Hepatocyte (in vitro differentiated cells): ENCODE results near the gene GCG. TPM values are rescaled to one million over a fixed set of nuclear protein-coding genes. Genes with fewer than 3 reads are reported as not detected.

Experiments used
- DNase-seq: peaks from one replicate; pipeline ENCODE4 v3.0.0-alpha.2; 2016; ENCODE audit warnings: low spot score
- H2AFZ ChIP-seq: fragments of 200-600 bp; sonication (generic); 2 replicates; pipeline ENCODE4 v1.6.0; 2016; ENCODE audit warnings: antibody characterized with exemption, mild to moderate bottlenecking
- H3K27ac ChIP-seq: fragments of 200-600 bp; sonication (generic); 2 replicates; pipeline ENCODE4 v1.5.1; 2016; ENCODE audit warnings: mild to moderate bottlenecking
- H3K27me3 ChIP-seq: fragments of 200-600 bp; sonication (generic); 2 replicates; pipeline ENCODE4 v1.6.1; 2016
- H3K36me3 ChIP-seq: fragments of 200-600 bp; sonication (generic); replicated peaks from 2 replicates; pipeline ENCODE4 v1.5.1; 2016; ENCODE audit warnings: low read depth; ENCODE audit not compliant: insufficient read depth
- H3K4me1 ChIP-seq: fragments of 200-600 bp; sonication (generic); 2 replicates; pipeline ENCODE4 v1.5.1; 2016; ENCODE audit warnings: mild to moderate bottlenecking, moderate library complexity; ENCODE audit not compliant: insufficient read depth
- H3K4me2 ChIP-seq: fragments of 200-600 bp; sonication (generic); 2 replicates; pipeline ENCODE4 v1.6.0; 2016
- H3K4me3 ChIP-seq: fragments of 200-600 bp; sonication (generic); 2 replicates; pipeline ENCODE4 v1.5.1; 2016; ENCODE audit warnings: mild to moderate bottlenecking
- H3K79me2 ChIP-seq: fragments of 200-600 bp; sonication (generic); 2 replicates; pipeline ENCODE4 v1.6.0; 2017; ENCODE audit warnings: mild to moderate bottlenecking
- H3K9me2 ChIP-seq: fragments of 200-600 bp; sonication (generic); replicated peaks from 2 replicates; pipeline ENCODE4 v1.6.0; 2017; ENCODE audit warnings: mild to moderate bottlenecking; ENCODE audit not compliant: insufficient read depth
- H3K9me3 ChIP-seq: fragments of 200-600 bp; sonication (generic); 2 replicates; pipeline ENCODE4 v1.5.1; 2016; ENCODE audit warnings: low read depth, mild to moderate bottlenecking
- H4K20me1 ChIP-seq: fragments of 200-600 bp; sonication (generic); 2 replicates; pipeline ENCODE4 v1.6.0; 2016; ENCODE audit warnings: mild to moderate bottlenecking; ENCODE audit not compliant: insufficient read depth, poor library complexity, severe bottlenecking
- CTCF ChIP-seq: fragments of 200-600 bp; sonication (generic); IDR thresholded peaks from 2 replicates; pipeline ENCODE4 v1.5.1; 2016; ENCODE audit warnings: antibody characterized with exemption, mild to moderate bottlenecking; ENCODE audit not compliant: poor library complexity
- EZH2 ChIP-seq: fragments of 200-600 bp; sonication (generic); IDR thresholded peaks from 2 replicates; pipeline ENCODE4 v1.6.1; 2016; ENCODE audit warnings: antibody characterized with exemption, mild to moderate bottlenecking, borderline replicate concordance
- EZH2phosphoT487 ChIP-seq: fragments of 200-600 bp; sonication (generic); IDR thresholded peaks from one replicate; pipeline ENCODE4 v1.6.1; 2018; ENCODE audit warnings: antibody characterized with exemption, mild to moderate bottlenecking, low read depth, moderate library complexity; ENCODE audit not compliant: unreplicated experiment, severe bottlenecking
- WGBS: methylation state at CpG from one replicate; pipeline ENCODE4 v1.1.6; 2016; ENCODE audit warnings: low lambda C conversion rate; ENCODE audit errors: missing lambda C conversion rate; 5-methylcytosine and 5-hydroxymethylcytosine counted together
- polyA plus RNA-seq: library from polyadenylated mRNA; unstranded; fragments of >200 nt; fragmentation: Nextera tagmentation; extraction: Ambion mirVana; gene quantifications from 2 replicates; pipeline ENCODE4 v1.2.1, GENCODE V29; 2016
- total RNA-seq: library from RNA; depleted of rRNA; stranded (reverse); fragments of >200 nt; gene quantifications from 2 replicates; pipeline ENCODE4 v1.2.3, GENCODE V29; 2014

Gene GCG
- total and polyA plus RNA-seq, 2 experiments from 2014 or later, result 19.8 to 100 TPM

- no peak for TF ChIP-seq EZH2phosphoT487
- no peak for TF ChIP-seq CTCF
- TF ChIP-seq EZH2, result no peak
- Histone ChIP-seq H3K4me2 (no peak overlapping the region), H3K4me3 (no peak overlapping the region), H3K27me3 (no peaks in the 10 kb centered on the region), H3K9me2 (no peaks in the 10 kb centered on the region), H3K4me1 (no peaks in the 10 kb centered on the region), H4K20me1 (no peaks in the 10 kb centered on the region), H3K9me3 (no peaks in the 10 kb centered on the region), H3K79me2 (no peaks in the 10 kb centered on the region), H3K27ac (no peak overlapping the region), H3K36me3 (no peaks in the 10 kb centered on the region), H2AFZ (no peak overlapping the region)
- no peak for DNase-seq
- WGBS, result 92% methylated on average over 5 of the region's 5 CpGs
Observed at GRCh38 chr2:162099836-162100235, 52.2 kb downstream of the GCG start.

Other genes with a start within 250 kb of the GCG start
- 218 and 256 TPM in 2 replicates for gene DPP4, start 78.0 kb downstream of the GCG start, total RNA-seq
- gene DPP4, start 78.0 kb downstream of the GCG start, polyA plus RNA-seq, result 147 and 149 TPM in 2 replicates
- gene FAP, start 91.2 kb upstream of the GCG start, total RNA-seq, result 44.5 and 67.8 TPM in 2 replicates
- gene FAP, start 91.2 kb upstream of the GCG start, polyA plus RNA-seq, result 38.1 and 40.4 TPM in 2 replicates
- gene IFIH1, start 166.4 kb upstream of the GCG start, total RNA-seq, result 6.2 and 10.1 TPM in 2 replicates
- 1.7 and 7.1 TPM in 2 replicates for gene IFIH1, start 166.4 kb upstream of the GCG start, polyA plus RNA-seq
- 33.2 and 43.2 TPM in 2 replicates for gene GCA, start 191.9 kb upstream of the GCG start, total RNA-seq
- 29.2 and 30.3 TPM in 2 replicates for gene GCA, start 191.9 kb upstream of the GCG start, polyA plus RNA-seq